ENCODE results near the gene PRR36. TPM values are rescaled to one million over a fixed set of nuclear protein-coding genes. Genes with fewer than 3 reads are reported as not detected.

PRR36 gene
- total RNA-seq, 1 donor from 2014 or later: 0.08 TPM

DNA sequence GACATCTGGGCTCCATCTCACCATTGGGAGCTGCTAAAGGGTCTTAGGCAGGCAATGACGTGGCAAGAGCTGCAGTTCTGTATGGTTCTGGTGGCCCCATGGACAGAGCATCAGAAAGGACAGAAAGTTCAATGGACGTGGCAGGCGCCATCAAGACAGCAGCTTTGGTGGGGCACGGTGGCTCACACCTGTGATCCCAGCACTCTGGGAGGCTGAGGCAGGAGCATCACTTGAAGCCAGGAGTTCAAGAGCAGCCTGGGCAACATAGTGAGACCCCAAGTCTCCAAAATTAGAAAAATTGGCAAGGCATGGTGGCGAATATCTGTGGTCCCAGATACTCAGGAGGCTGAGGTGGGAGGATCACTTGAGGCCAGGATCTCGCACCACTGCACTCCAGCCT is 34.7 kb downstream of the PRR36 start:
- DNase-seq (no peak), ATAC-seq (ENCODE audit: poor library complexity) (no peak)
- intact Hi-C loops (cut with DNase I): no loop called here

DNA sequence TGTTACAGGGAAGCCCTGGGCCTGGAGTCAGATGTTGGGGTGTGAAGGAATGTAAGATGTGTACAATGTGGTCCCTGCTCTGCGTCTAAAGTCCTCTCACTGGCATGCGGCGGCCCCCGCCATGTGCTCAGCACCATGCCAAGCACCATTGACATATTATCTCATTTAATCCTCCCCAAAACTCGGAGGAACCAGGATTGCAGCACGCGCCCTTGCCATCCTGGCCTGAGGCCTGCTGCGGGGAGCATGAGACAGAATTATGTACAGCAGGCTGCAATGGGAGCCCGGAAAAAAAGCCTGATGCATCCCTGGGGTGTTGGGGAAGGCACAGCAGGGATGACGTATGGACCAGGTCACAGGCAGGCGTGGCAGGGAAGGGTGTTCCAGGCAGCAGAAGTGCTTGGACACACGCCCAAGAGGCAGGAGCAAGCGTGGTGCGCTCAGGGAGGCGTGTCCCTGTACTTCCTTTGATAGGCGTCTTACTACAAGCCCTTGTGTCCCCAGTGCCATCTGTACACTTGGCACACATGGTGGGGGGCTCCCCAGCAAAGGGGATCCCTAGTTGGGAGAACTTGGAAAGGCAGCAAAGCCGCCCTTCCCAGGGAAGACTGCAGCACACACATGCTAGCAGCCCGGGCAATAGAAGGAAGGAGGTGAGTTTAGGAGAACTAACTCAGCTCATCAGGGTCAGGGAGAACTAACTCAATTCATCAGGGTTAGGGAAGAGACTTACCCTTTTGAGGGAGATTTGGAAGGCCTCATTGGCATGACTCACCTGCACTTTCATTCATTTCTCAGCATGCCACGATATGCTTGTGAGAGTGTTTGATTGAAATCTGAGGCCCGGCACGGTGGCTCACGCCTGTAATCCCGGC is 40.7 kb downstream of the PRR36 start:
- intact Hi-C loops (cut with DNase I): no loop called here
- ATAC-seq (ENCODE audit: poor library complexity) (peak; percentile 37), DNase-seq (peak; percentile 85)

DNA sequence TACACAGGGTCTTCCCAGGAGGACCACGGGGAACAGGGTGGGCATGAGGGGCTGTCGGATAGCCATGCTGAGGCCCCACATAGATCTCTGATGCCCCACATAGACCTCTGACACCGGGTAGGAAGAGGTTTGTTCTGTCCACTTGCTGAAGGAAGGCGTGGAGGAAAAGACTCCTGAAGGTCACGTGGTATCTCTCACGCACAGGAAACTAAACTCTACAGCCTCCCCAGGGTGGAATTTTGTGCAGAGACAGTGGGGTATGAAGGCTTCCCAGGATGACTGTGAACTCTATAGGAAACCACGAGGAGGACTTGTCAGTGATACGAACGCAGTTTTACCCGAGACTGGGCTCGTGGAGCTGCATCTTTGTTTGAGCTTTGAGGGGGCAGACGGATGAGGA is 41.4 kb downstream of the PRR36 start:
- intact Hi-C loops (cut with DNase I): no loop called here
- no peak for DNase-seq
- no peak for ATAC-seq (ENCODE audit: poor library complexity)

DNA sequence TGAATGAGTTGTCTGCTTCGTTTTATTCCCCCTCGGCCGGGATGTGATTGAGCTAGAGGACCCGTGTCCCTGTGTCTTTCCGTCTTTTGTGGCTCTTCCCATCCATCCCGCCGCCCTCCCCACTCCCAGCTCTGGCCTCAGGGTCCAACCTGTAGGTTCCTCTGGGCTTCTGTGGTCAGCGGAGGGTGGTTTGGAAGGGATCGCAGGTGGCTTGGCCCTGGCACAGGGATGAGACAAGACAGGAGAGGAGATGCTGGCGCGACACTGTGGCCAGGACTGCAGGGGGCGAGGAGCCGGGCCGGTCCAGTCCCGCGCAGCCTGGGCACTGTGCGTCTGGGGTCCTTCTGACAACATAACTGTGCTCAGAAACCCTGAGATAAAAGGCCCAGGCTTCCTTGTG is 42.2 kb downstream of the PRR36 start:
- intact Hi-C loops (cut with DNase I): no loop called here

DNA sequence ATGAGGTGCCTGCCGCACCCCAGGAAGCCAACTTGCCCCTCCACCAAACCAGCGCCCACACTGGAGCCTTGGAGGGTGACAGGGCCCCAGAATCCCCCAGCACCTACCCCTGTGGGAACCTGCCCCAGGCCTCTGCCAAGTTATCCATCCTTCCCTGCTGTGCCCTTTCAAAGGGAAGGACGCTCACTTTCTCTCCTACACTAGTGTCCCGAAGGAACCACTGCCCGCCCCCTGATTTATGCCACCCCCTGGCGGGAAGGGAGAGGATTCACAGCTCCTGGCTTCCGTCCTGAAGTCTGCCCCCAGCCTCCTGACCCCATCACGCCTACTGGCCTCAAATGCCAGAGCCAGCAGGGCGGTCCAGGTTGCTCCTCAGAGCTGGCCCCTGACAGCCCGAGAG is 42.7 kb downstream of the PRR36 start:
- intact Hi-C loops (cut with DNase I): no loop called here
- ATAC-seq (ENCODE audit: poor library complexity) (no peak), DNase-seq (no peak)

More for the DNA sequence above, 42.2 kb downstream of the PRR36 start:
- ATAC-seq (ENCODE audit: poor library complexity): no peak
- no peak for DNase-seq

DNA sequence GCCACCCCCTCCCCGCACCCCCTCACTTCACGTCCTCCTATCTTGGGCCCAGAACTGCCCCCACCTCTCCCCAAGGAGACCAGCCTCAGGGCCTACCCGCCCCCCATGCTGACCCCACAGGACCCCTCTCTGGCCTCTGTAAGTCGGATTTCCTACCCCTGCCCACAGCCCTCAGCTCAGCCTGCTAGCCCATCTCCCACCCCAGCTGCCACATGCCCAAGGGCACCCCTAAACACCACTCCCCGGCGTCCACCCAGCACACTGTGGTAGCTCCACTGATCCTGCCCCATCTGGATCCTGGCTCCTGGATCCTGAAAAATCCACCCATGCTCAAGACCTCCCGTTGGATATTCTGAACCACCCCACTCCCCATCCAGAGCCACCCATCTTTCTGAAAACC is 43.4 kb downstream of the PRR36 start:
- ATAC-seq (ENCODE audit: poor library complexity) (no peak), DNase-seq (no peak)
- intact Hi-C loops (cut with DNase I): no loop called here

DNA sequence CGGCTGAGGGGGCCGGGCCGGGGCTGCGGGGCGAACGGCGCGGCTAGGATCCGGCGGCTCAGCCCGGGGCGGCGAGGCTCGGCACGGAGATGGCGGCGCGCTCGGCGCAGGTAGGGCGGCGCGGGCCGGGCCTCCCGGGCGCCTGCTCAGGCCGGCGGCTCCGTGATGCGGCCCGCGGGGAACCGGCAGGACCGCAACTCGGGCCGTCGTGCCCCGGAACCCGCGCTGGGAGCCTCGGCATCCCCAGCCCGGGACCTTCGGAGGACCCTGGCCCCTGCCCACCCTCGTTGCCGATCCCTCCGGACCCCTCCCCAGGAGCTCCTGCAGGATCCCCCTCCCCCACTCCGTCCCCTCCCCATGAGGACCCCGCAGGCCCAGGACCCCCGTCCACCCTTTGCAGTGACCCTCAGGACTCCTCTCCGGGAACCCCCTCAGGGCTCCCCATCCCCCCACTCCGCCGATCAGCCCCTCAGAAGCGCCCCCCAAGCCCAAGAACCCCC is 43.9 kb downstream of the PRR36 start:
- no peak for DNase-seq
- intact Hi-C loops (cut with DNase I): no loop called here
- no peak for ATAC-seq (ENCODE audit: poor library complexity)

DNA sequence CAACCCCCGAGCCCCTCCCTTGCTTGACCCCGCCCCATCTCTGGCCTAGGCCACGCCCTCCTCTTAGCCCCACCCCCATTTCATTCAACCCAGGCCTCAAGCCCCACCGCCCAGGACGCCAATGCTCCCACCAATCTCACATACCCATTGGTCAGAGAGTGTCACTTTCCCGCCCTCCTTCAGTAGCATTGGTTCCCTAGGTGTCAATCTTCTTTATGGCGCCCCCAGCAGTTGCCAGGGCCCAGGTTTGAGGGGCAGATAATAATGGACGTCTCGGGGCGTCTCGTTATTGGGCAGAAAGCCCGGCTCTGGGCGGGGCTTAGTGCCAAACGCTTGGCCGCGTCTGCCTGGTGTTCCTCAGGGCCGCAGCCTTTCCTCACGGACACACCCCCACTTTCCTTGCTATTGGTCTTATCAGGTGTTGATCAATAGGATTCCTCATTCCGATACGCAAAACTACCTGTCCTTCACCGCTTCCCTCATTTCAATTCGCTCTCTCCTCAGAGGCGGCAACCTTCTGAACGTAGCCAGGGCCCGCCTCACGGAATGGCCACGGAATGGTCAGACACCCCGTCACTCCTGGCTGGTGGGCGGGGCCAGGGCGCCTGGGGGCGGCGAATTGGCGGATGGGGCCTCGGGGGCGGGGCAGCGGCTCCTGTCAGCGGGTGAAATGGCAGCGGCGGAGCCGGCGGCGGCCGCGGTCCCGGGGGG is 44.5 kb downstream of the PRR36 start, which contains the start of gene EVI5L:
EVI5L (plus strand) TSS at position 658 of the 711 bp plus-strand sequence. CDS start 16,325 bp downstream, outside the sequence.
- intact Hi-C loops (cut with DNase I): no loop called here
- DNase-seq (peak; percentile 99), ATAC-seq (ENCODE audit: poor library complexity) (peak; percentile 94)

DNA sequence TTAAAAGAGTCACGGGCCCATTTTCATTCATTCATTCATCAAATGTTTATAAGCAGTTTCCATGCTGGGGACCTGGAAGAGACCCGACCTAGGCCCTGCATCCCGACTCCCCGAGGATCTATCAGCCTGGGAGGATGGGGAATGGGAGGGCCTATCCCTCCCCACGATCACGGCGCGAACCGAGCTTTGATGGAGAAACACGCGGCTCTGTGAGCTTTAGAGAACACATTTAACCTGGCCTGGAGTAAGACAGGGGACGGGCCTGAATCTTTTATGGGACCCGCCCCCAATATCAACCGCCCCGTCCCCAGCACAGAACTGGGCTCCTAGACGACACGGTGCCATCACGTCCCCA is 45.0 kb downstream of the PRR36 start:
- ATAC-seq (ENCODE audit: poor library complexity) (no peak), DNase-seq (no peak)
- intact Hi-C loops (cut with DNase I): no loop called here

DNA sequence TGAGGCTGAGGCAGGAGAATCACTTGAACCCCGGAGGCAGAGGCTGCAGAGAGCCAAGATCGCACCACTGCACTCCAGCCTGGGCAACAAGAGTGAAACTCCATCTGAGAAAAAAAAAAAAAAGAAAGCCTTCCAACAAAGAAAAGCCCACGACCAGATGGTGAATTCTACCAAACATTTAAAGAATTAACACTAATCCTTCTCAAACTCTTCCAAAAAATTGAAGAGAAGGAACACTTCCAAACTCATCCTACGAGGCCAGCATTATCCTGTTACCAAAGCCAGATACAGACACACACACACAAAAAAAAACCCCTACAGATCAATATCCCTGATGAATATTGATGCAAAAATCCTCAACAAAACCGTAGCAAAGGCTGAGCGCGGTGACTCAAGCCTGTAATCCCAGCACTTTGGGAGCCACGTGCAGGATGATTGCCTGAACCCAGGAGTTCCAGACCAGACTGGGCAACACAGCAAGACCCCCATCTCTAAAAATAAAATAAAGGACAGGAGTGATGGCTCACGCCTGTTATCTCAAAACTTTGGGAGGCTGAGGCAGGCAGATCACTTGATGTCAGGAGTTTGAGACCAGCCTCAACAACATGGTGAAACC is 50.4 kb downstream of the PRR36 start:
- DNase-seq (no peak), ATAC-seq (ENCODE audit: poor library complexity) (no peak)
- intact Hi-C loops (cut with DNase I): no loop called here

DNA sequence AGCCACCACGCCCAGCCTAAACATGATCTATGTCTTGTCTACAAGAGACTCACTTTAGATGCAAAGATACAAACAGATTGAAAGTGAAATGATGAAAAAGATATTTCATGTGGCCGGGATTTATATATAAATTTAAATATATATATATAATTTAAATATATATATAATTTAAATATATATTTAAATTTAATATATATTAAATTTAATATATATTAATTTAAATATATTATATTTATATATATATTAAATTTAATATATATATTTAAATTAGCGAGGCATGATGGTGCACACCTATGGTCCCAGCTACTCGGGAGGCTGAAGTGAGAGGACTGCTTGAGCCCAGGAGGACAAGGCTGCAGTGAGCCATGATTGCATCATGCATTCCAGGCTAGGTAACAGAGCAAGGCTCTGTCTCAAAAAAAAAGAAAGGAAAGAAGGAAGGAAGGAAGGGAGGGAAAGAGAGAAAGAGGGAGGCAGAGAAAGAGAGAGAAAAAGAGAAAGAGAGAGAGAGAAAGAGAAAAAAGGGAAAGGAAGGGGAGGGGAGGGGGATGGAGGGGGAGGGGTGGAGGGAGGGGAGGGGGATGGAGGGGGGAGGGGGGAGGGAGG is 51.2 kb downstream of the PRR36 start:
- ATAC-seq (ENCODE audit: poor library complexity): no peak
- DNase-seq: no peak
- intact Hi-C loops (cut with DNase I): no loop called here

DNA sequence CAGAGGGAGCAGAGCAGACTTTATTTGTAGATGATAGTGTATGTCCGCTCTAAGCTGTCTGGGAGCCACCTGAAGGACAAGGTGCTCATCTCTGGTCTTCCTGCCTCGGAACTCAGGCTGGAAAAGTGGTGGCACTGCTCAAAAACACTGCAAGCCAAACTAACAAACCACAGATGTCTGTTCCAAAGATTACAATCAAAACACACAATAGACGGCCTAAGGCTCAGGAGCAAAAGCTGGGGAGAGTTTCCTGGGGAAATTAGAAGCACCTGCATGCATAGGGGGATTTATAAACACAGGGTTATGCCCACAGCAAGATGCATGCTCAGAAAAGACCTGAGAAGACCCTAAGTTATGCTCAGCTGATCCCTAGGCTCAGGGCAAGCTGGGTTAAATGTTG is 53.6 kb downstream of the PRR36 start:
- no peak for ATAC-seq (ENCODE audit: poor library complexity)
- intact Hi-C loops (cut with DNase I): no loop called here
- no peak for DNase-seq

DNA sequence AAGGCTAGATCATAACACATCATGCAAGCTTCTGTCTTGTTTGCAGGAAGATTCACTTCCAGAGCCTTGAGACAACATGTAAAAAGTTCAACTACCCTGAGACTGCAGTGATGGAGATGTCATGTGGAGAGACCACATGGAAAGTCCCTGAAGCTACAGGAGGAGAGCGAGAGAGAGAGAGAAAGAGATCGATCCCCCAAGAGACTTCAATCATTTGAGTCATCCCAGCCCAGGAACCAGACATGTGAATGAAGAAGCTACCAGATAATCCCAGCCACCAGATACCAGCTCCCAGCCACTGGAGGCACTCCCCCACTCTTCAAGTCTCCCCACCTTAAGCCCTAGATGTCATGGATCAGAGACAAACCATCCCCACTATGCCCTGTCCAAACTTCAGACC is 54.9 kb downstream of the PRR36 start:
- ATAC-seq (ENCODE audit: poor library complexity): no peak
- no peak for DNase-seq
- intact Hi-C loops (cut with DNase I): no loop called here

DNA sequence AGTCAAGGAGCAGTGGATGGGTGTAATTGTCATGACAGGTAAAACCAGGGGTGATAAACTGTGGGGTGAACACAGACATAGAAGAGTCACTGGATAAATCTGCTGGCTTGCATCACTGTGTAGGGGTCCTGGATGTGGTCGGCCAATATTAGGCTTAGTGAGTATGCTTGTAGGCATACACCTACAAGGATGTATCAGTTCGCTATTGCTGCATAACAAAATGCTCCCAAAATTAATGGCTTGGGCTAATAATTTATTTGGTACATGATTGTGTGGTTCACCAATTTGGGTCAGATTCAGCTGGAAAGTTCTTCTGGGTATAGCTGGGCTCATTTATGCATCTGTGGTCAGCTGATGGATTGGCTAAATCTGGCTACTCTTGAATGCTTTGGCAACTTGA is 55.4 kb downstream of the PRR36 start:
- no peak for ATAC-seq (ENCODE audit: poor library complexity)

More for the DNA sequence above, 55.4 kb downstream of the PRR36 start:
- intact Hi-C loops (cut with DNase I): no loop called here
- no peak for DNase-seq

Other genes starting within 250 kb of the PRR36 start
- 23.5 TPM for gene XAB2, start 244.8 kb downstream of the PRR36 start, total RNA-seq
- 208 TPM for gene PET100, start 244.6 kb downstream of the PRR36 start, total RNA-seq
- gene PCP2, start 240.7 kb downstream of the PRR36 start, total RNA-seq: 3.9 TPM
- 7.0 TPM for gene STXBP2, start 237.3 kb downstream of the PRR36 start, total RNA-seq
- gene RETN, start 205.3 kb downstream of the PRR36 start, total RNA-seq: 0.48 TPM
- gene MCEMP1, start 197.3 kb downstream of the PRR36 start, total RNA-seq: 0.67 TPM
- gene TRAPPC5, start 193.6 kb downstream of the PRR36 start, total RNA-seq: 116 TPM
- 0.56 TPM for gene FCER2, start 172.3 kb downstream of the PRR36 start, total RNA-seq
- 1.1 TPM for gene CLEC4G, start 142.3 kb downstream of the PRR36 start, total RNA-seq
- 11.4 TPM for gene CD209, start 126.9 kb downstream of the PRR36 start, total RNA-seq
- gene CLEC4M, start 111.1 kb downstream of the PRR36 start, total RNA-seq: not detected
- gene EVI5L, start 44.2 kb downstream of the PRR36 start, total RNA-seq: 19.4 TPM
- gene LRRC8E, start 14.1 kb upstream of the PRR36 start, total RNA-seq: 1.6 TPM
- gene MAP2K7, start 29.5 kb upstream of the PRR36 start, total RNA-seq: 27.5 TPM
- gene TGFBR3L, start 40.4 kb upstream of the PRR36 start, total RNA-seq: 10.9 TPM
- 9.4 TPM for gene SNAPC2, start 45.9 kb upstream of the PRR36 start, total RNA-seq
- 0.16 TPM for gene CTXN1, start 51.7 kb upstream of the PRR36 start, total RNA-seq
- 116 TPM for gene TIMM44, start 69.3 kb upstream of the PRR36 start, total RNA-seq
- gene ELAVL1, start 131.3 kb upstream of the PRR36 start, total RNA-seq: 49.4 TPM
- not detected for gene CCL25, start 178.4 kb upstream of the PRR36 start, total RNA-seq

Measured in Right ventricle myocardium superior (tissue), 1 donor.